ENCODE results near the gene SLC9A8. TPM values are rescaled to one million over a fixed set of nuclear protein-coding genes. Genes with fewer than 3 reads are reported as not detected.

SLC9A8 gene
- polyA plus RNA-seq, 1 donor from 2014 or later = 6.7 TPM

GRCh38 chr20:49919461-49919860 lies 106.8 kb downstream of the SLC9A8 start:
- no peaks in the 10 kb centered on the region for H3F3A ChIP-seq (ENCODE audit: insufficient read depth, low read length, poor library complexity, severe bottlenecking)

GRCh38 chr20:49924247-49924646 lies 111.6 kb downstream of the SLC9A8 start:
- H3K4me3 ChIP-seq (ENCODE audit: low read length) = no peak overlapping the region
- no peaks in the 10 kb centered on the region for H3K27me3 ChIP-seq (ENCODE audit: insufficient read depth, low read depth, low read length)
- no peaks in the 10 kb centered on the region for H3K9me3 ChIP-seq (ENCODE audit: low read length)
- H3K36me3 ChIP-seq (ENCODE audit: insufficient read depth, low read length) = no peaks in the 10 kb centered on the region
- H3K79me2 ChIP-seq (replicated peaks; ENCODE audit: insufficient read depth, low read length) = no peaks in the 10 kb centered on the region
- no peaks in the 10 kb centered on the region for H4K20me1 ChIP-seq (ENCODE audit: insufficient read depth)
- no peak overlapping the region for H3K27ac ChIP-seq (ENCODE audit: low read length)
- H3K9me2 ChIP-seq (ENCODE audit: insufficient read depth, low read length) = no peaks in the 10 kb centered on the region
- H3F3A ChIP-seq (ENCODE audit: insufficient read depth, low read length, poor library complexity, severe bottlenecking) = no peaks in the 10 kb centered on the region
- no peak overlapping the region for H3K9ac ChIP-seq (ENCODE audit: low read length)
- no peak overlapping the region for H2AFZ ChIP-seq (ENCODE audit: low read depth, low read length)
- no peak overlapping the region for H3K4me2 ChIP-seq (ENCODE audit: low read length)
- TF ChIP-seq SMC3 (conservative IDR thresholded peaks at IDR 0.05; ENCODE audit: poor library complexity) (no peak), REST (IDR thresholded peaks at IDR 0.05; ENCODE audit: borderline replicate concordance) (no peak), EZH2 (IDR thresholded peaks at IDR 0.05; ENCODE audit: borderline replicate concordance, insufficient read depth, low read length, poor library complexity, severe bottlenecking) (no peak), EP300 (conservative IDR thresholded peaks at IDR 0.05; ENCODE audit: poor library complexity, severe bottlenecking) (no peak), CTCF (IDR thresholded peaks at IDR 0.05; ENCODE audit: poor library complexity, severe bottlenecking) (no peak), RAD21 (conservative IDR thresholded peaks at IDR 0.05) (no peak)

More at GRCh38 chr20:49919461-49919860, 106.8 kb downstream of the SLC9A8 start:
- H3K79me2 ChIP-seq (replicated peaks; ENCODE audit: insufficient read depth, low read length) = peaks cover 8% of the 10 kb centered on the region
- no peaks in the 10 kb centered on the region for H4K20me1 ChIP-seq (ENCODE audit: insufficient read depth)
- no peak overlapping the region for H3K4me2 ChIP-seq (ENCODE audit: low read length)
- no peaks in the 10 kb centered on the region for H3K9me2 ChIP-seq (ENCODE audit: insufficient read depth, low read length)
- H2AFZ ChIP-seq (ENCODE audit: low read depth, low read length) = no peak overlapping the region
- no peak overlapping the region for H3K9ac ChIP-seq (ENCODE audit: low read length)
- no peaks in the 10 kb centered on the region for H3K9me3 ChIP-seq (ENCODE audit: low read length)
- no peak overlapping the region for H3K27ac ChIP-seq (ENCODE audit: low read length)
- no peaks in the 10 kb centered on the region for H3K36me3 ChIP-seq (ENCODE audit: insufficient read depth, low read length)
- H3K27me3 ChIP-seq (ENCODE audit: insufficient read depth, low read depth, low read length) = no peaks in the 10 kb centered on the region
- TF ChIP-seq REST (IDR thresholded peaks at IDR 0.05; ENCODE audit: borderline replicate concordance) = no peak
- no peak for TF ChIP-seq MXI1 (conservative IDR thresholded peaks at IDR 0.05; ENCODE audit: poor library complexity, severe bottlenecking)
- no peak for TF ChIP-seq POLR2AphosphoS5 (IDR thresholded peaks at IDR 0.05)
- TF ChIP-seq EP300 (conservative IDR thresholded peaks at IDR 0.05; ENCODE audit: poor library complexity, severe bottlenecking) = no peak
- TF ChIP-seq SMC3 (conservative IDR thresholded peaks at IDR 0.05; ENCODE audit: poor library complexity) = no peak
- no peak for TF ChIP-seq EZH2 (IDR thresholded peaks at IDR 0.05; ENCODE audit: borderline replicate concordance, insufficient read depth, low read length, poor library complexity, severe bottlenecking)
- TF ChIP-seq TAF1 (IDR thresholded peaks at IDR 0.05; ENCODE audit: low read depth) = no peak
- no peak for TF ChIP-seq CTCF (IDR thresholded peaks at IDR 0.05; ENCODE audit: poor library complexity, severe bottlenecking)
- TF ChIP-seq RAD21 (conservative IDR thresholded peaks at IDR 0.05) = no peak
- H3K4me3 ChIP-seq (ENCODE audit: low read length) = no peak overlapping the region

Data from neural cell (in vitro differentiated cells).